GM23338 (cell line): ENCODE data around the gene TAF7L. TPM values are rescaled to one million over a fixed set of nuclear protein-coding genes. Genes with fewer than 3 reads are reported as not detected.

Source experiments
- ATAC-seq: fragments of 200-7000 bp; cut with Tn5 transposase; 3 replicates; pipeline ENCODE4 v1.9.1; 2020
- DNase-seq: peaks from one replicate; pipeline ENCODE4 v3.0.0-alpha.2; 2015; ENCODE audit warnings: low spot score
- H2AFZ ChIP-seq: fragments of 200-600 bp; sonication (generic); 2 replicates; pipeline ENCODE4 v1.8.0; 2016; ENCODE audit warnings: antibody characterized with exemption, mild to moderate bottlenecking, moderate library complexity
- H3F3A ChIP-seq: fragments of 200-600 bp; sonication (generic); replicated peaks from 2 replicates; pipeline ENCODE4 v1.8.0; 2017; ENCODE audit warnings: antibody characterized with exemption, mixed run types, low read depth
- H3K27ac ChIP-seq: fragments of 200-600 bp; sonication (generic); 2 replicates; pipeline ENCODE4 v1.6.1; 2016; ENCODE audit warnings: low read depth
- H3K27me3 ChIP-seq: fragments of 200-600 bp; sonication (generic); 2 replicates; pipeline ENCODE4 v1.8.0; 2016; ENCODE audit warnings: mild to moderate bottlenecking, mixed run types, moderate library complexity; ENCODE audit not compliant: insufficient read depth
- H3K36me3 ChIP-seq: fragments of 200-600 bp; sonication (generic); 2 replicates; pipeline ENCODE4 v1.8.0; 2016; ENCODE audit warnings: mild to moderate bottlenecking; ENCODE audit not compliant: insufficient read depth
- H3K4me1 ChIP-seq: fragments of 200-600 bp; sonication (generic); 2 replicates; pipeline ENCODE4 v1.8.0; 2016; ENCODE audit warnings: mild to moderate bottlenecking, moderate library complexity; ENCODE audit not compliant: insufficient read depth
- H3K4me2 ChIP-seq: fragments of 200-600 bp; sonication (generic); 2 replicates; pipeline ENCODE4 v1.7.1; 2017; ENCODE audit warnings: mixed run types
- H3K4me3 ChIP-seq: fragments of 200-600 bp; sonication (generic); 2 replicates; pipeline ENCODE4 v1.6.1; 2016; ENCODE audit warnings: mixed run types
- H3K79me2 ChIP-seq: fragments of 200-600 bp; sonication (generic); replicated peaks from 2 replicates; pipeline ENCODE4 v1.8.0; 2017; ENCODE audit warnings: mild to moderate bottlenecking; ENCODE audit not compliant: insufficient read depth
- H3K9me2 ChIP-seq: fragments of 200-600 bp; sonication (generic); 2 replicates; pipeline ENCODE4 v1.8.0; 2017; ENCODE audit not compliant: insufficient read depth
- H4K20me1 ChIP-seq: fragments of 200-600 bp; sonication (generic); replicated peaks from 2 replicates; pipeline ENCODE4 v1.8.0; 2017; ENCODE audit warnings: mild to moderate bottlenecking; ENCODE audit not compliant: insufficient read depth
- H3K27ac Mint-ChIP-seq: 2 replicates; pipeline ENCODE4 v1.8.0; 2020; ENCODE audit warnings: inconsistent platforms, mild to moderate bottlenecking, moderate library complexity, mixed read lengths
- H3K27me3 Mint-ChIP-seq: 3 replicates; pipeline ENCODE4 v1.8.0; 2022; ENCODE audit warnings: low read depth, mild to moderate bottlenecking, moderate library complexity, mixed read lengths, inconsistent platforms; ENCODE audit not compliant: insufficient read depth, poor library complexity
- H3K36me3 Mint-ChIP-seq: 3 replicates; pipeline ENCODE4 v1.8.0; 2021; ENCODE audit warnings: low read depth, mild to moderate bottlenecking, inconsistent platforms, moderate library complexity, mixed read lengths
- H3K4me1 Mint-ChIP-seq: 3 replicates; pipeline ENCODE4 v1.8.0; 2020; ENCODE audit warnings: mild to moderate bottlenecking, inconsistent platforms, mixed read lengths
- H3K4me3 Mint-ChIP-seq: 3 replicates; pipeline ENCODE4 v1.8.0; 2021; ENCODE audit warnings: moderate library complexity, mild to moderate bottlenecking, inconsistent platforms, mixed read lengths
- H3K9me3 Mint-ChIP-seq: 3 replicates; pipeline ENCODE4 v1.8.0; 2020; ENCODE audit warnings: moderate library complexity, mild to moderate bottlenecking, inconsistent platforms, mixed read lengths
- CREB1 ChIP-seq: fragments of 250-450 bp; sonication (Bioruptor Pico); IDR thresholded peaks from 2 replicates; pipeline ENCODE4 v1.5.0; 2020; ENCODE audit warnings: low read depth, mild to moderate bottlenecking, moderate library complexity
- CTCF ChIP-seq, 2 experiments: fragments of 200-600 bp in 1 of 2; sonication (generic) in 1 of 2; conservative IDR thresholded peaks; 2 replicates each; pipeline versions ENCODE4 v1.5.1 to v1.6.1; 2016 to 2017; ENCODE audit warnings: antibody characterized with exemption in 2 of 2, low read depth in 2 of 2, mild to moderate bottlenecking in 2 of 2, moderate library complexity in 1 of 2
- ETS1 ChIP-seq: IDR thresholded peaks from 2 replicates; pipeline ENCODE4 v1.6.1; 2016; ENCODE audit warnings: antibody characterized with exemption
- NANOG ChIP-seq: IDR thresholded peaks from 2 replicates; pipeline ENCODE4 v1.6.1; 2016; ENCODE audit warnings: antibody characterized with exemption, borderline replicate concordance
- POLR2AphosphoS5 ChIP-seq: IDR thresholded peaks from 2 replicates; pipeline ENCODE4 v1.6.1; 2016; ENCODE audit warnings: antibody characterized with exemption, low read depth
- REST ChIP-seq: IDR thresholded peaks from one replicate; pipeline ENCODE4 v1.6.1; 2018; ENCODE audit warnings: antibody characterized with exemption; ENCODE audit not compliant: unreplicated experiment
- STAT1 ChIP-seq: IDR thresholded peaks from one replicate; pipeline ENCODE4 v1.6.1; 2016; ENCODE audit warnings: antibody characterized with exemption; ENCODE audit not compliant: unreplicated experiment
- ZNF114 ChIP-seq: fragments of 250-450 bp; sonication (Bioruptor Pico); IDR thresholded peaks from 2 replicates; pipeline ENCODE4 v1.5.0; 2020; ENCODE audit warnings: mild to moderate bottlenecking, moderate library complexity
- polyA plus RNA-seq: library from polyadenylated mRNA; unstranded; fragments of >200 nt; fragmentation: Nextera tagmentation; extraction: Ambion mirVana; gene quantifications from 2 replicates; pipeline ENCODE4 v1.2.1, GENCODE V29; 2016
- total RNA-seq: library from RNA; depleted of rRNA; stranded (reverse); fragments of >200 nt; shearing (Covaris generic); gene quantifications from 2 replicates; pipeline ENCODE4 v1.2.3, GENCODE V29; 2014

TAF7L gene
- total and polyA plus RNA-seq, 2 experiments from 2014 or later = 0.66 TPM; not detected in 1

GRCh38 chrX:101260435-101260834 is 30.7 kb downstream of the TAF7L start:
- Mint-ChIP-seq H3K4me1 (peaks cover 3% of the 10 kb centered on the region; the same call in 2 of the 3 replicates), H3K27me3 (peaks cover 3% of the 10 kb centered on the region), H3K36me3 (no peaks in the 10 kb centered on the region), H3K27ac (no peak overlapping the region), H3K9me3 (no peaks in the 10 kb centered on the region), H3K4me3 (no peak overlapping the region)
- ATAC-seq = peak; percentile 91
- H3K4me2 ChIP-seq = no peak overlapping the region
- no peaks in the 10 kb centered on the region for H3K9me2 ChIP-seq
- H3K27me3 ChIP-seq = no peaks in the 10 kb centered on the region
- no peak for TF ChIP-seq POLR2AphosphoS5
- peak; percentile 41 to 68 for TF ChIP-seq CTCF (conservative IDR thresholded peaks at IDR 0.05; ENCODE audit: low read depth in 2 of 2)
- no peak overlapping the region for H3K4me3 ChIP-seq
- no peaks in the 10 kb centered on the region for H3F3A ChIP-seq
- no peaks in the 10 kb centered on the region for H3K4me1 ChIP-seq
- peak; percentile 52 for DNase-seq
- no peaks in the 10 kb centered on the region for H4K20me1 ChIP-seq
- no peaks in the 10 kb centered on the region for H3K36me3 ChIP-seq
- no peak overlapping the region for H3K27ac ChIP-seq
- no peaks in the 10 kb centered on the region for H3K79me2 ChIP-seq
- no peak overlapping the region for H2AFZ ChIP-seq

- no peak overlapping the region for H3K27ac ChIP-seq
- H3K79me2 ChIP-seq = no peaks in the 10 kb centered on the region
- Mint-ChIP-seq H3K27me3 (peaks cover 3% of the 10 kb centered on the region), H3K4me3 (no peak overlapping the region), H3K4me1 (peaks cover 3% of the 10 kb centered on the region; the same call in 2 of the 3 replicates), H3K9me3 (no peaks in the 10 kb centered on the region), H3K36me3 (no peaks in the 10 kb centered on the region), H3K27ac (no peak overlapping the region)
- no peaks in the 10 kb centered on the region for H4K20me1 ChIP-seq
- DNase-seq = no peak
- no peaks in the 10 kb centered on the region for H3K27me3 ChIP-seq
- no peak overlapping the region for H3K4me2 ChIP-seq
- no peaks in the 10 kb centered on the region for H3F3A ChIP-seq
- TF ChIP-seq NANOG (no peak), CREB1 (no peak), ZNF114 (CRISPR knock-in tag) (no peak), REST (no peak), STAT1 (no peak), ETS1 (no peak)
- no peak for ATAC-seq
- H3K36me3 ChIP-seq = no peaks in the 10 kb centered on the region
- H3K4me1 ChIP-seq = no peaks in the 10 kb centered on the region
- no peak overlapping the region for H2AFZ ChIP-seq
- no peaks in the 10 kb centered on the region for H3K9me2 ChIP-seq
- H3K4me3 ChIP-seq = no peak overlapping the region
Observed at GRCh38 chrX:101258259-101258581, 32.9 kb downstream of the TAF7L start.
